ENCODE results near the gene ADCY7.

Gene ADCY7

GRCh38 chr16:50314665-50315064, 48.3 kb downstream of the ADCY7 start:
- Histone ChIP-seq H3K4me2 (peak overlapping the region; percentile 71 to 99 (median 92); a peak in 21 of 22 replicates), H4K20me1 (peaks cover 12 to 77% (median 25%) of the 10 kb centered on the region in 11 experiments; a peak in 17 of 22 replicates), H3K9ac (peak overlapping the region in 10 of 11 experiments; percentile 18 to 69 (median 48); a peak in 10 of 22 replicates), H3K4me1 (peaks cover 32 to 56% (median 46%) of the 10 kb centered on the region in 10 experiments), H3K9me3 (replicated peaks in 1 of 11) (no peaks in the 10 kb centered on the region), H3K4me3 (peak overlapping the region in 2 of 10 experiments; percentile 22 to 43; a peak in 2 of 20 replicates), H3K27me3 (no peaks in the 10 kb centered on the region), H3K36me3 (peaks cover 54 to 96% (median 74%) of the 10 kb centered on the region in 11 experiments), H3K27ac (peak overlapping the region in 8 of 11 experiments; percentile 56 to 85 (median 78); a peak in 14 of 22 replicates)
- TF ChIP-seq Cebpa-rat (IDR thresholded peaks at IDR 0.05), result no peak

DNA sequence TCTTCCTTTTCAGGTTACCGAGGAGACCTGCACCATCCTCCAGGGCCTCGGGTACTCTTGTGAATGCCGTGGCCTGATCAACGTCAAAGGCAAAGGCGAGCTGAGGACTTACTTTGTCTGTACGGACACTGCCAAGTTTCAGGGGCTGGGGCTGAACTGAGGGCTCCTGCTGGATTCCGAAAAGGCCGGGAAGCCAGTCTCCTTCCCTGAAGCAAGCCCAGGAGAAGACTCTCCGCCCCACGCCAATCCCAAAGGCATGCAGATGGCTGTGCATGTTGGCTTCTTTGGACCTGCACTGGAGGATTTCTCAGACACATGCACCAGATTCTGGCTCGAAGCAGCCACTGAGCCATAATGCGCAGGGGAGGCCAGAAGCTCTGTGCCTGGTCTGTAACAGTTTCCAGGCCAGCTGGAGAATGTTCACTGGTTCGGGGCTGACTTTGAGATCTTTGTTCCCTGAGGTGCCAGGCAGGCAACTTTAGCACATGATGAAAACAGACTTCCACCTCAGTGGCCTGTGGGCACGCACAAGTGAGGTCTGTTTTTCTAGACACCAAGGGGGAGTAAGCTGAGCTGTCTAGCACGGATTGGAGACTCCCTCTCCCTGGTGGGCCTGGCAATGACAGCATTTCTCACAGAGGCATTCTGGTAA, 49.1 kb downstream of the ADCY7 start:
- no peak overlapping the region for H3K4me3 ChIP-seq
- no peak for TF ChIP-seq Cebpa-rat (IDR thresholded peaks at IDR 0.05)
- H3K27me3 ChIP-seq, result no peaks in the 10 kb centered on the region
- peaks cover 12 to 77% (median 25%) of the 10 kb centered on the region in 11 experiments; a peak in 17 of 22 replicates for H4K20me1 ChIP-seq
- H3K27ac ChIP-seq, result peak overlapping the region in 8 of 11 experiments; percentile 56 to 85 (median 78); a peak in 10 of 22 replicates
- peak overlapping the region in 9 of 11 experiments; percentile 71 to 99 (median 93); a peak in 18 of 22 replicates for H3K4me2 ChIP-seq
- peaks cover 62 to 96% (median 82%) of the 10 kb centered on the region in 11 experiments for H3K36me3 ChIP-seq
- H3K4me1 ChIP-seq, result peaks cover 32 to 51% (median 44%) of the 10 kb centered on the region in 10 experiments
- peak overlapping the region in 8 of 11 experiments; percentile 4 to 69 (median 25); a peak in 10 of 22 replicates for H3K9ac ChIP-seq
- H3K9me3 ChIP-seq (replicated peaks in 1 of 11), result no peaks in the 10 kb centered on the region

- TF ChIP-seq Cebpa-rat (IDR thresholded peaks at IDR 0.05), result no peak
- Histone ChIP-seq H3K4me3 (no peak overlapping the region), H3K9me3 (replicated peaks in 1 of 11) (no peaks in the 10 kb centered on the region), H4K20me1 (peaks cover 12 to 73% (median 27%) of the 10 kb centered on the region in 11 experiments; a peak in 17 of 22 replicates), H3K9ac (peak overlapping the region in 3 of 11 experiments; percentile 20 to 27 (median 26); a peak in 2 of 22 replicates), H3K27me3 (no peaks in the 10 kb centered on the region), H3K4me1 (peaks cover 32 to 52% (median 47%) of the 10 kb centered on the region in 10 experiments), H3K27ac (0 out of 22 replicates have a peak overlapping the region, but pooled peaks of 3 of the 11 experiments have one; percentile 8 to 85 (median 79)), H3K36me3 (peaks cover 70 to 96% (median 90%) of the 10 kb centered on the region in 11 experiments), H3K4me2 (peak overlapping the region in 5 of 11 experiments; percentile 71 to 99 (median 93); a peak in 9 of 22 replicates)
Measured at GRCh38 chr16:50316102-50316847, 49.9 kb downstream of the ADCY7 start.

DNA sequence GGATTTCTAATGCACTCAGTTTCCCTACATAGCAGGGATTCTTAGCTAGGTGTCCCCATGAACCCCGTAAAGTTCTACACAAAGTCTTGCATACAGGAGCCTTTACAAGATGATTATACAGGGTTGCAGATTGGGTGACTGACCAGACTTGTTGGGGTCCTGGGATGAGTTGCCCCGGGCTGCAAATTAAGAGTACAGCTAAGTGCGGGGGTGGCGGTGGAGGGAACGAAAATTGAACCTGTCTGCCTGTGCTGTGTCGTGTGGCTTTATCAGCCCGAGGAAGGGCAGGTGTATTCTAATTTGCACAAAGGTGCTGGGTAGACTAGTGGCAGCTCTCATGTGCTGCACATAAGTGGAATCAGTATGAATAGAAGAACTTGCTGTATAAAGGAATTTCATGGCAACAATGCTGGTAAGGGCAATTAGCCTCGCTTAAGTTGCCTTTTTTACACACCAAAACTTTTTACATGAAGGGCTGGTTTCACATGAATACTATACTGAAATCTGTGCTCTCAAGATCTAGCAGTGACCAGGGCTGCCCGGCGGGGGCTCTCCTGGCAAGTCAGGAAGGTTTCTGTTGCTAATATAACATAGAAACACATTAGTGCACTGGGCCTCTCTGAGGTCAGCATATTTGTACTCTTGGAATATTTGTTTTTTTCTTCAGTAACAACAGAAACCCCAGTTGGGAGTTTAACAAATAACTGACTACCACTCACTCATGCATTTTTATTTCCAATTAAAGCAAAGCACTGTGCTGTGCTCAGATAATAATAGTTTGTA, 50.7 kb downstream of the ADCY7 start:
- H3K36me3 ChIP-seq, result peaks cover 78 to 96% (median 93%) of the 10 kb centered on the region in 11 experiments
- H3K9ac ChIP-seq, result no peak overlapping the region
- peaks cover 12 to 79% (median 27%) of the 10 kb centered on the region in 11 experiments; a peak in 17 of 22 replicates for H4K20me1 ChIP-seq
- no peaks in the 10 kb centered on the region for H3K27me3 ChIP-seq
- H3K4me1 ChIP-seq, result peaks cover 31 to 52% (median 46%) of the 10 kb centered on the region in 10 experiments
- H3K4me3 ChIP-seq, result no peak overlapping the region
- no peak overlapping the region for H3K27ac ChIP-seq
- H3K9me3 ChIP-seq (replicated peaks in 1 of 11), result no peaks in the 10 kb centered on the region
- H3K4me2 ChIP-seq, result no peak overlapping the region
- no peak for TF ChIP-seq Cebpa-rat (IDR thresholded peaks at IDR 0.05)

DNA sequence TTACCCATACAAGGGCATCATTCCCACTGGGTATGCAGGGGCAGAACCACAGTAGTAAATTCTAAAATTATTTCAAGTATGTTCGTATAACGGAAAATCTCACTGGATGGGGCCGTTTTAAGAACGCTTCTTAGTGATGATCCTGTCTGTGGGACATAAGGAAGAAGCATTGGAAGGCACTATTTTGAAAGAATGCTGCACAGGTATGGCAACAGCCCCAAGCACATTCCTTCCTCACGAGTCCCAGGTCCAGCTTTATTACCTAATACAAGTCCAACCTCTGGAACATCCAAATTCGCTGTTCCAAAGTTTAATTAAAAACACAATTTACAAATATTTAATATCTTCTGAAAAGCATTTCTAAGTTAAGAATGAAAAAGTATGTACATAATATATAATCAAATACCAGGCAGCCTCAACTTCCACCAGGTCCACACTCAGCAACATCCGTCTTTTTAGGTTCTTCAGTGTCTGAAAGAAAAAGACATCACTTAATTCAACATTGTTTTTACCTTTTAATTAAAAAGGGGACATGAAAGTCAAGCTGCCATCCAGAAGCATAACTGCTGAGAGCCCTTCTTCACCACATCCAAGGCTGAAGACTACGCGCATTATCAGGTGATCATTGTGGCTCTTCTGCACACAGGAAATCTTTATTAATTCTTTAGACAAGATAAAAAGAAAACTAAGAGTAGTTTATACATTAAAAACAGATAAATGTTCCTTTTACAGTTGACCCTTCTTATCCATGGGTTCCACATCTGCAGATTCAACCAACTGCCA, 52.6 kb downstream of the ADCY7 start:
- TF ChIP-seq Cebpa-rat (IDR thresholded peaks at IDR 0.05), result no peak
- peaks cover 12 to 39% (median 30%) of the 10 kb centered on the region in 10 experiments for H3K4me1 ChIP-seq
- peaks cover 92 to 100% (median 100%) of the 10 kb centered on the region in 11 experiments for H3K36me3 ChIP-seq
- no peak overlapping the region for H3K27ac ChIP-seq
- no peak overlapping the region for H3K4me2 ChIP-seq
- H3K4me3 ChIP-seq, result no peak overlapping the region
- no peak overlapping the region for H3K9ac ChIP-seq
- H3K27me3 ChIP-seq, result no peaks in the 10 kb centered on the region
- H4K20me1 ChIP-seq, result peaks cover 22 to 79% (median 32%) of the 10 kb centered on the region in 11 experiments; a peak in 19 of 22 replicates
- no peaks in the 10 kb centered on the region for H3K9me3 ChIP-seq (replicated peaks in 1 of 11)

GRCh38 chr16:50320310-50320709, 54.0 kb downstream of the ADCY7 start:
- Histone ChIP-seq H3K4me3 (no peak overlapping the region), H3K27ac (no peak overlapping the region), H3K27me3 (no peaks in the 10 kb centered on the region), H3K4me1 (peaks cover 0 to 25% (median 17%) of the 10 kb centered on the region in 10 experiments; a peak in 18 of 20 replicates), H3K9me3 (replicated peaks in 1 of 11) (no peaks in the 10 kb centered on the region), H3K9ac (0 out of 22 replicates have a peak overlapping the region, but pooled peaks of 1 of the 11 experiments have one; percentile 18), H3K36me3 (peaks cover 98 to 100% (median 100%) of the 10 kb centered on the region in 11 experiments), H4K20me1 (peaks cover 13 to 67% (median 25%) of the 10 kb centered on the region in 11 experiments; a peak in 18 of 22 replicates), H3K4me2 (peak overlapping the region in 2 of 11 experiments; percentile 6 to 22; a peak in 3 of 22 replicates)
- TF ChIP-seq Cebpa-rat (IDR thresholded peaks at IDR 0.05), result no peak

- H3K4me3 ChIP-seq, result no peak overlapping the region
- H3K9me3 ChIP-seq (replicated peaks in 1 of 11), result no peaks in the 10 kb centered on the region
- peaks cover 0 to 14% (median 5%) of the 10 kb centered on the region in 10 experiments; a peak in 6 of 20 replicates for H3K4me1 ChIP-seq
- no peak for TF ChIP-seq Cebpa-rat (IDR thresholded peaks at IDR 0.05)
- peaks cover 6 to 53% (median 23%) of the 10 kb centered on the region in 11 experiments; a peak in 17 of 22 replicates for H4K20me1 ChIP-seq
- H3K9ac ChIP-seq, result no peak overlapping the region
- H3K4me2 ChIP-seq, result no peak overlapping the region
- no peaks in the 10 kb centered on the region for H3K27me3 ChIP-seq
- H3K36me3 ChIP-seq, result peaks cover 95 to 100% (median 99%) of the 10 kb centered on the region in 11 experiments
- no peak overlapping the region for H3K27ac ChIP-seq
Measured at GRCh38 chr16:50322333-50322732, 56.0 kb downstream of the ADCY7 start.

Measured in BLaER1 treated with 17β-estradiol and CSF1 and Interleukin-3, amounts not matched to agents 10 nM and 100 nM (cell line).